Measurements from ENCODE around the gene TBC1D2B. TPM values are rescaled to one million over a fixed set of nuclear protein-coding genes. Genes with fewer than 3 reads are reported as not detected.

The TBC1D2B gene
- total RNA-seq, 1 donor from 2014 or later = 69.8 TPM

- H3K4me3 ChIP-seq = no peak overlapping the region
- no peaks in the 10 kb centered on the region for H3K27me3 ChIP-seq (ENCODE audit: low read depth)
- no peak for DNase-seq
- no peak for TF ChIP-seq CTCF (IDR thresholded peaks at IDR 0.05)
- no peak overlapping the region for H3K27ac ChIP-seq
- no peak for ATAC-seq
- intact Hi-C loops (cut with DNase I) = no loop called here
- peaks cover 22% of the 10 kb centered on the region for H3K4me1 ChIP-seq
- no peaks in the 10 kb centered on the region for H3K36me3 ChIP-seq
- no peaks in the 10 kb centered on the region for H3K9me3 ChIP-seq
These were observed 24.7 kb upstream of the TBC1D2B start for GRCh38 chr15:78102211-78102610.

- Histone ChIP-seq H3K4me3 (no peak overlapping the region), H3K27me3 (ENCODE audit: low read depth) (no peaks in the 10 kb centered on the region), H3K27ac (no peak overlapping the region), H3K9me3 (no peaks in the 10 kb centered on the region), H3K36me3 (no peaks in the 10 kb centered on the region), H3K4me1 (peaks cover 22% of the 10 kb centered on the region)
- no peak for TF ChIP-seq CTCF (IDR thresholded peaks at IDR 0.05)
- no peak for DNase-seq
- ATAC-seq = no peak
- intact Hi-C loops (cut with DNase I) = no loop called here
These were observed 24.1 kb upstream of the TBC1D2B start for GRCh38 chr15:78101423-78102105.

- Histone ChIP-seq H3K4me1 (peaks cover 22% of the 10 kb centered on the region), H3K4me3 (no peak overlapping the region), H3K27ac (no peak overlapping the region), H3K9me3 (no peaks in the 10 kb centered on the region), H3K27me3 (ENCODE audit: low read depth) (no peaks in the 10 kb centered on the region), H3K36me3 (no peaks in the 10 kb centered on the region)
- no peak for TF ChIP-seq CTCF (IDR thresholded peaks at IDR 0.05)
- ATAC-seq = no peak
- DNase-seq = peak; percentile 14
- intact Hi-C loops (cut with DNase I) = no loop called here
These were observed 23.4 kb upstream of the TBC1D2B start for GRCh38 chr15:78100886-78101285.

GRCh38 chr15:78098131-78098755, 20.7 kb upstream of the TBC1D2B start:
- H3K4me1 ChIP-seq = peaks cover 6% of the 10 kb centered on the region
- no peaks in the 10 kb centered on the region for H3K9me3 ChIP-seq
- H3K4me3 ChIP-seq = no peak overlapping the region
- H3K36me3 ChIP-seq = no peaks in the 10 kb centered on the region
- DNase-seq (no peak), ATAC-seq (no peak)
- no peak for TF ChIP-seq CTCF (IDR thresholded peaks at IDR 0.05)
- intact Hi-C loops (cut with DNase I) = no loop called here
- H3K27ac ChIP-seq = no peak overlapping the region
- no peaks in the 10 kb centered on the region for H3K27me3 ChIP-seq (ENCODE audit: low read depth)

GRCh38 chr15:78097667-78098066, 20.2 kb upstream of the TBC1D2B start:
- Histone ChIP-seq H3K36me3 (no peaks in the 10 kb centered on the region), H3K27me3 (ENCODE audit: low read depth) (no peaks in the 10 kb centered on the region), H3K9me3 (no peaks in the 10 kb centered on the region), H3K4me3 (no peak overlapping the region), H3K4me1 (peaks cover 1% of the 10 kb centered on the region), H3K27ac (no peak overlapping the region)
- no peak for TF ChIP-seq CTCF (IDR thresholded peaks at IDR 0.05)
- no peak for DNase-seq
- ATAC-seq = no peak
- intact Hi-C loops (cut with DNase I) = no loop called here
